ENCODE data around the gene PHOX2A.
"Not testable (repeated sequence)": the region's sequence is repeated elsewhere in the genome, so short reads cannot be mapped to it uniquely, and the experiment has no call there.

Gene PHOX2A

GRCh38 chr11:72221386-72222075, 22.4 kb downstream of the PHOX2A start:
- no peak for DNase-seq

- no peak for DNase-seq
These were observed 23.1 kb downstream of the PHOX2A start for GRCh38 chr11:72220696-72221363.

DNA sequence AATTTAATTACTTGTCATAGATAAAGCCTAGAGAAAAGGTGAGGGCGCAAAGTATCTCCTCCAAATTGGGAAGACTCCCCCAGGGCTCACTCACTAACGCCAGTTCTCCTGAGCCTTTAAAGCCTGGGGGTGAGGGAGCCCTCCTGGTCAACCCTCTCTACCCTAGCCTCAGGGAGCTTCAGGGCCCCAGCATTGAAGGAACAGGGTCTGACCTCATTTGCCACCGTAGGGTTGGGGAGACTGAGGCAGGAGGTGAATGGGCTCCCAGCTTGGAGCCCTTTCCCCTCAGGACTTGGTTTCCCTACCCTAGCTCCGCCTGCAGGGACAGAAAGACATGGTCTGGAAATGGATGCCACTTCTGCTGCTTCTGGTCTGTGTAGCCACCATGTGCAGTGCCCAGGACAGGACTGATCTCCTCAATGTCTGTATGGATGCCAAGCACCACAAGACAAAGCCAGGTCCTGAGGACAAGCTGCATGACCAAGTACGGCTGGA, 25.7 kb downstream of the PHOX2A start:
- no peak for DNase-seq

- DNase-seq = no peak
These were observed 26.1 kb downstream of the PHOX2A start for GRCh38 chr11:72217841-72218240.

DNA sequence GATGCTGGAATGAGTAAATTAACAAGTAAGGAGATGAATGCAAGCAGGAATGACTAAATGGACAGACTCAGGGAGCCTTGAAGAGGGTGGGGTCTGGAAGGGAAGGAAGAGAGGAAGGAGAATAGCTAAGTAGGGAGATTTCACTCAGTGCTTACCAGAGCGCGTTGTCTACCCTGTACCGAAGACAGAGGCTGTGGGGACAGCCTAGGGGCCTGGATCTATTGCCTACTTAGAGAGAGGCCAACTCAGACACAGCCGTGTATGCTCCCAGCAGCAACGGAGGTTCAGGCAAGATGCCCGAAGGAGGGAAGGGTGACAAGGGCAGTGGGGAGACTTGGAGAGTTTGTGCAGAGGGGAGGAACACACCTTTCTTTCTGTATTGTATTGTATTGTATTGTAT, 27.3 kb downstream of the PHOX2A start, which contains the start of gene FOLR2:
Gene FOLR2 (plus strand): TSS at position 157 of the 400 bp plus-strand sequence. CDS start 1,791 bp downstream, outside the sequence.
- DNase-seq = no peak

GRCh38 chr11:72209101-72209500, 34.9 kb downstream of the PHOX2A start:
- no peak for DNase-seq

GRCh38 chr11:72208281-72208680, 35.7 kb downstream of the PHOX2A start:
- DNase-seq = no peak

DNA sequence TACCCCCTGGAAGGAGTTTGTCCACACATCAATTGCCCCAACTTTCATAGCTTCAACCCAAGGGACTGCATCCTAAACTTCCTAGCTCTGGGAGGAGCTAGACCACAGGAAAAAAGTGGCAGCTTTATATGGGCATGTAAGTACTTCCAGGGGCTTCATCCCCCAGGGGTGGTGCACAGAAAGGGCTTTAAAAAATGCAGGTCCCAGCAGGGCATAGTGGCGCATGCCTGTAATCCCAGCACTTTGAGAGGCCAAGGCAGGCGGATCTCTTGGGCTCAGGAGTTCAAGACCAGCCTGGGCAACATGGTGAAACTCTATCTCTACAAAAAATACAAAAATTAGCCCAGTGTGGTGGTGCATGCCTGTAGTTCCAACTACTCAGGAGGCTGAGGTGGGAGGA, 37.2 kb downstream of the PHOX2A start:
- DNase-seq = not testable (repeated sequence)

GRCh38 chr11:72204886-72205285, 39.1 kb downstream of the PHOX2A start:
- DNase-seq = no peak

GRCh38 chr11:72203163-72203562, 40.8 kb downstream of the PHOX2A start:
- DNase-seq = no peak

DNA sequence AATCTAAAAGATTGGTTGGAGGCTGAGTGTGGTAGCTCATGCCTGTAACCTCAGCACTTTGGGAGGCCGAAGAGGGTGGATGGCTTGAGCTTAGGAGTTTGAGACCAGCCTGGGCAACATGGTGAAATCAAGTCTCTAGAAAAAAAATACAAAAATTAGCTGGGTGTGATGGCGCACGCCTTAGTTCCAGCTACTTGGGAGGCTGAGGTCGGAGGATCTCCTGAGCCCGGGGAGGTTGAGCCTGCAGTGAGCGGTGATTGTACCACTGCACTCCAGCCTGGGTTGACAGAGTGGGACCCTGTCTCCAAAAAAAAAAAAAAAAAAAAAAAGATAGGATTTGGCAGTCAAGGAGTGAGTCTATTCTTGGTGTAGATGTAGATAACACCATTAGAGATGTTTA, 41.4 kb downstream of the PHOX2A start:
- no peak for DNase-seq

DNA sequence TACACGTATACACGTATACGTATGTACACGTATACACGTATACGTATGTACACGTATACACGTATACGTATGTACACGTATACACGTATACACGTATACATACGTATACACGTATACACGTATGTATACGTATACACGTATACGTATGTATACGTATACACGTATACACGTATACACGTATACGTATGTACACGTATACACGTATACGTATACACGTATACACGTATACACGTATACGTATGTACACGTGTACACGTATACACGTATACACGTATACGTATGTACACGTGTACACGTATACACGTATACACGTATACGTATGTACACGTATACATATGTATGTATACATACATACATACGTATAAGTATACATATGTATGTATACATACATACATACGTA, 42.5 kb downstream of the PHOX2A start:
- not testable (repeated sequence) for DNase-seq

DNA sequence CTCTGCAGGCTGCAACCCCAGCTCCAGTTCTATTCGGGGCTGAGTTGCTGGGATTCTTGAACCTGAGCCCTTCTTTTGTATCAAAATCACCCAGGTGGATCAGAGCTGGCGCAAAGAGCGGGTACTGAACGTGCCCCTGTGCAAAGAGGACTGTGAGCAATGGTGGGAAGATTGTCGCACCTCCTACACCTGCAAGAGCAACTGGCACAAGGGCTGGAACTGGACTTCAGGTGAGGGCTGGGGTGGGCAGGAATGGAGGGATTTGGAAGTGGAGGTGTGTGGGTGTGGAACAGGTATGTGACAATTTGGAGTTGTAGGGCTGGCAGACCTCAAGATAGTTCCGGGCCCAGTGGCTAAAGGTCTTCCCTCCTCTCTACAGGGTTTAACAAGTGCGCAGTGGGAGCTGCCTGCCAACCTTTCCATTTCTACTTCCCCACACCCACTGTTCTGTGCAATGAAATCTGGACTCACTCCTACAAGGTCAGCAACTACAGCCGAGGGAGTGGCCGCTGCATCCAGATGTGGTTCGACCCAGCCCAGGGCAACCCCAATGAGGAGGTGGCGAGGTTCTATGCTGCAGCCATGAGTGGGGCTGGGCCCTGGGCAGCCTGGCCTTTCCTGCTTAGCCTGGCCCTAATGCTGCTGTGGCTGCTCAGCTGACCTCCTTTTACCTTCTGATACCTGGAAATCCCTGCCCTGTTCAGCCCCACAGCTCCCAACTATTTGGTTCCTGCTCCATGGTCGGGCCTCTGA, 48.3 kb downstream of the PHOX2A start:
- DNase-seq = no peak

DNA sequence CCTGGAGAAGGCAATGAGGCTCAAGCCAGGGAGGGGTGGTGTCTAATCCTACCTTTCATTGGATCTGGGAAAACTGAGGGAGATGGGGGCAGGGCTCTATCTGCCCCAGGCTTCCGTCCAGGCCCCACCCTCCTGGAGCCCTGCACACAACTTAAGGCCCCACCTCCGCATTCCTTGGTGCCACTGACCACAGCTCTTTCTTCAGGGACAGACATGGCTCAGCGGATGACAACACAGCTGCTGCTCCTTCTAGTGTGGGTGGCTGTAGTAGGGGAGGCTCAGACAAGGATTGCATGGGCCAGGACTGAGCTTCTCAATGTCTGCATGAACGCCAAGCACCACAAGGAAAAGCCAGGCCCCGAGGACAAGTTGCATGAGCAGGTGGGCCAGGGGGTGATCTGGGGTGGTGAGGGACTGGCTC, 52.0 kb downstream of the PHOX2A start, which contains the start of gene FOLR1:
Gene FOLR1 (plus strand): TSS at position 180 of the 421 bp plus-strand sequence. CDS start 34 bp downstream, at position 214.
- DNase-seq = no peak

DNA sequence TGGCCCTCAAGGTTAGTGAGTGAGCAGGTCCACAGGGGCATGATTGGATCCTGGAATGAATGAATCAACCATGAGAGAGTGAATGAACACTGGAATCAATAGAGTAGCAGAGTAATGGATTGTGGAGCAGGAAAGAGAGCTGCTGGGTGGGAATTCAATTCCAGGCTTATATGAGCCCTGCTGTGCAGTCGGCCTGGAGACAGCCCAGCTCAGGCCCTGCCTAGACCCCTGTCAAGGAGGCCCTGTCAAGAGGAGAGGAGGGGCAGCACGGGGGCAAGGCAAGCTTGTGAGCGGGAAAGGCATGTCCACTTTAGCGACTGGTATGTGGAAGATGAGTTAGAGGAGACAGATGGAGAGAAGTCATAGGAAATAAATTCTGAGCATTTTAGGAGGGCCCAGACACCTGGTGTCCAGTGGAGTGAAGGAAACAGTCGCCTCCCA, 53.3 kb downstream of the PHOX2A start:
- no peak for DNase-seq

DNA sequence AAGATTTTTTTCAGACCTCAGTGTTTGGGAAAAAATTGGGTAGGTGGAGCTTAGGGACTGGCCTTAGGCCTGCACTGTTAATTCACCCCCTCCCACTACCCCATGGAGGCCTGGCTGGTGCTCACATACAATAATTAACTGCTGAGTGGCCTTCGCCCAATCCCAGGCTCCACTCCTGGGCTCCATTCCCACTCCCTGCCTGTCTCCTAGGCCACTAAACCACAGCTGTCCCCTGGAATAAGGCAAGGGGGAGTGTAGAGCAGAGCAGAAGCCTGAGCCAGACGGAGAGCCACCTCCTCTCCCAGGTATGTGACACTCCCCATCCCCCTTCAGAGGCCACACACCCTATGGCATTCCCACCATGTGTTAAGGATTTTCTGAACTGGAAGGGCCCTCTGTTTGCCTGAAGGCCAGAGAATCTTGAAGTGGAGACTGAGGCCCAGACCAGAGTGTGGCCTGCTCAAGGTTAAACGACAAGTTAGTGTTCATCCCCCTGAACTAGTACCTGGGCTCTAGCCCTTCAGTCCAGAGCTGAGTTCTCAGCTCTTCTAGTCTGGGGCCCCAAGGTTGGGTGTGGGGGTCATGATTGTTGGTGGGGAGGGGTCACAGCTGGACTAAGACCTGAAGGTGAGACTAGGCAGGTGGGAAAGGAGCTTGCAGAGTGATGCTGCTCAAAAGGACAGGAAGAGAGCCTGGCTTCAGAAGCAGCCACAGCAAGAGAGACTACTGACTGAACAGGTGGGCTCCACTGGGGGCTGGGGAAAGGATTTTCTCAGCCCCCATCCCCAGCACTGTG, 54.3 kb downstream of the PHOX2A start:
- no peak for DNase-seq
